Psoas muscle (tissue), 8 donors: ENCODE data around the gene CAB39. TPM values are rescaled to one million over a fixed set of nuclear protein-coding genes. Genes with fewer than 3 reads are reported as not detected.

Source experiments
- ATAC-seq, 4 donors: fragments of 200-7000 bp; cut with Tn5 transposase; one replicate each; pipeline ENCODE4 v1.9.1; 2020; ENCODE audit warnings: moderate library complexity in 3 of 4, mild to moderate bottlenecking in 2 of 4
- DNase-seq, 2 donors: peaks; one replicate each; pipeline ENCODE4 v3.0.0-alpha.2; 2020
- H3K27ac ChIP-seq: fragments of 200-600 bp; one replicate; pipeline ENCODE4 v1.8.0; 2022
- H3K27me3 ChIP-seq, 3 donors: fragments of 200-600 bp in 1 of 3; one replicate each; pipeline versions ENCODE4 v1.6.1 to v1.8.0; 2013 to 2022; ENCODE audit warnings: low read length in 2 of 3, mild to moderate bottlenecking in 2 of 3, moderate library complexity in 1 of 3; ENCODE audit not compliant: insufficient read depth in 3 of 3
- H3K36me3 ChIP-seq, 2 donors: fragments of 200-600 bp in 1 of 2; one replicate each; pipeline versions ENCODE4 v1.6.1 to v1.8.0; 2013 to 2022; ENCODE audit warnings: low read depth in 1 of 2, mild to moderate bottlenecking in 1 of 2, moderate library complexity in 1 of 2; ENCODE audit not compliant: insufficient read depth in 1 of 2
- H3K4me1 ChIP-seq: fragments of 200-600 bp; one replicate; pipeline ENCODE4 v1.8.0; 2022
- H3K4me3 ChIP-seq: fragments of 200-600 bp; one replicate; pipeline ENCODE4 v1.8.0; 2022; ENCODE audit warnings: mild to moderate bottlenecking
- H3K9me3 ChIP-seq: fragments of 200-600 bp; one replicate; pipeline ENCODE4 v1.8.0; 2022
- WGBS, 3 donors: extraction: QIAGEN DNeasy Blood & Tissue Kit; methylation state at CpG; one replicate each; pipeline versions ENCODE4 v1.1.6 to v1.1.7; 2013; 5-methylcytosine and 5-hydroxymethylcytosine counted together
- intact Hi-C, 2 donors: fragments of 100-400 bp; cut with DNase I; formaldehyde crosslinking; loops; one replicate each; pipeline versions ENCODE4 v1.11.0 to v1.14.2; 2022
- polyA plus RNA-seq, 3 donors: library from polyadenylated mRNA; stranded (reverse); fragments of 200-250 nt; gene quantifications; one replicate each; pipeline ENCODE4 v1.2.3, GENCODE V29; 2013
- total RNA-seq, 4 donors: library from RNA; stranded (reverse); fragmentation: NEBNext Ultra II Directional in 2 of 4; extraction: Animal tissue kit (Norgen Biotek cat#: 25700) in 2 of 4; gene quantifications; one replicate each; pipeline versions ENCODE4 v1.2.1 to v1.2.4, GENCODE V29; 2021 to 2023
- TF ChIP-seq, protein P1 (sequence below): fragments of 200-600 bp; IDR thresholded peaks from one replicate; pipeline ENCODE4 v1.8.0; 2022; ENCODE audit warnings: antibody characterized with exemption
- donor health status: healthy with polysubstance abuse.
- donor health status: DM: no; HTN: no; CAD: no; lungs with moderate emphysema.
- donor health status: Bipolar disorder and iron deficiency.
- donor health status: healthy.
- donor health status: DM: yes; HTN: yes; CAD: no.
- donor health status: DM: no; HTN: no; CAD: no.
- donor health status: DM: no; HTN: no; CAD: no.
- donor health status: DM: yes; HTN: yes; CAD: no.

CAB39 gene
- total and polyA plus RNA-seq, 7 donors, result 36.0 to 166 (median 123) TPM

DNA sequence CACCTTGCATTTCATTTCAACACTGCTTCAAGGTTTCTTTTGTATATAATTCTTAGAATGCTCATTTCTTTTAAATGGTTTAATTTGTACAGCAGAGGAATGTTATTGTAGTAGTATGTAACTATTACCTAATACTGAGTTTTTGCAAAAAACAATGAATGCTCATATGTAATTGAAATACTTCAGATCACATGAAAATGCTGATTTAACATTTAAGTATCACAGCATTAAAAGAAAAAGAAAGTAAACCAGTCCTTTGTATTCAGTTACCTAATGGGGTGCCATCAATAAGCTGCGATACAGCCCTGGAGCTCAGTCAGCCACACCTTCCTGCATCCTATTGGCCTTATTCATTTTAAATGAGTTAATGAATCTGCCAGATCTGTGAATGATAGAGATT, 106.8 kb downstream of the CAB39 start:
- 95 to 100% (median 97%) methylated on average over 1 of the region's 1 CpG for WGBS, 3 donors
- intact Hi-C loops, result no loop called here
- TF ChIP-seq, protein P1, sequence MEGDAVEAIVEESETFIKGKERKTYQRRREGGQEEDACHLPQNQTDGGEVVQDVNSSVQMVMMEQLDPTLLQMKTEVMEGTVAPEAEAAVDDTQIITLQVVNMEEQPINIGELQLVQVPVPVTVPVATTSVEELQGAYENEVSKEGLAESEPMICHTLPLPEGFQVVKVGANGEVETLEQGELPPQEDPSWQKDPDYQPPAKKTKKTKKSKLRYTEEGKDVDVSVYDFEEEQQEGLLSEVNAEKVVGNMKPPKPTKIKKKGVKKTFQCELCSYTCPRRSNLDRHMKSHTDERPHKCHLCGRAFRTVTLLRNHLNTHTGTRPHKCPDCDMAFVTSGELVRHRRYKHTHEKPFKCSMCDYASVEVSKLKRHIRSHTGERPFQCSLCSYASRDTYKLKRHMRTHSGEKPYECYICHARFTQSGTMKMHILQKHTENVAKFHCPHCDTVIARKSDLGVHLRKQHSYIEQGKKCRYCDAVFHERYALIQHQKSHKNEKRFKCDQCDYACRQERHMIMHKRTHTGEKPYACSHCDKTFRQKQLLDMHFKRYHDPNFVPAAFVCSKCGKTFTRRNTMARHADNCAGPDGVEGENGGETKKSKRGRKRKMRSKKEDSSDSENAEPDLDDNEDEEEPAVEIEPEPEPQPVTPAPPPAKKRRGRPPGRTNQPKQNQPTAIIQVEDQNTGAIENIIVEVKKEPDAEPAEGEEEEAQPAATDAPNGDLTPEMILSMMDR, result no peak
- Histone ChIP-seq H3K27me3 (no peaks in the 10 kb centered on the region), H3K36me3 (peaks cover 8 to 51% of the 10 kb centered on the region in 2 donors), H3K4me1 (no peaks in the 10 kb centered on the region), H3K27ac (no peak overlapping the region), H3K4me3 (no peak overlapping the region), H3K9me3 (no peaks in the 10 kb centered on the region)
- ATAC-seq (no peak), DNase-seq (no peak)

GRCh38 chr2:230821261-230821990, 108.8 kb downstream of the CAB39 start:
- TF ChIP-seq, protein P1, result no peak
- no peak for DNase-seq
- Histone ChIP-seq H3K27me3 (peaks cover 0 to 5% (median 0%) of the 10 kb centered on the region in 3 donors), H3K9me3 (no peaks in the 10 kb centered on the region), H3K4me1 (no peaks in the 10 kb centered on the region), H3K27ac (no peak overlapping the region), H3K36me3 (peaks cover 2 to 37% of the 10 kb centered on the region in 2 donors), H3K4me3 (no peak overlapping the region)
- peak in 3 of 4 donors; percentile 3 to 28 (median 14) for ATAC-seq
- intact Hi-C loops, result no loop called here
- WGBS, 3 donors, result 53 to 72% (median 56%) methylated on average over 18 of the region's 18 CpGs

GRCh38 chr2:230821991-230822520, 109.4 kb downstream of the CAB39 start:
- ATAC-seq (peak in 3 of 4 donors; percentile 27 to 29 (median 29)), DNase-seq (no peak)
- H3K36me3 ChIP-seq, result peaks cover 2 to 31% of the 10 kb centered on the region in 2 donors
- H3K27ac ChIP-seq, result no peak overlapping the region
- intact Hi-C loops, result no loop called here
- no peaks in the 10 kb centered on the region for H3K4me1 ChIP-seq
- H3K27me3 ChIP-seq, result peaks cover 0 to 10% (median under 1%) of the 10 kb centered on the region in 3 donors
- H3K9me3 ChIP-seq, result no peaks in the 10 kb centered on the region
- no peak overlapping the region for H3K4me3 ChIP-seq
- TF ChIP-seq, protein P1, result no peak
- WGBS, 3 donors, result 87 to 89% (median 88%) methylated on average over 13 of the region's 13 CpGs

- Histone ChIP-seq H3K9me3 (no peaks in the 10 kb centered on the region), H3K4me3 (no peak overlapping the region), H3K27me3 (peaks cover 0 to 23% (median 6%) of the 10 kb centered on the region in 3 donors), H3K36me3 (peaks cover 0 to 18% of the 10 kb centered on the region in 2 donors), H3K4me1 (no peaks in the 10 kb centered on the region), H3K27ac (no peak overlapping the region)
- ATAC-seq (peak; percentile 14 to 55 (median 48)), DNase-seq (no peak)
- intact Hi-C loops, result no loop called here
- WGBS, 3 donors, result 31 to 48% (median 38%) methylated on average over 10 of the region's 10 CpGs
- TF ChIP-seq, protein P1, result no peak
Measured at GRCh38 chr2:230823264-230823964, 110.8 kb downstream of the CAB39 start.
